ENCODE results near the gene GUCY2D. TPM values are rescaled to one million over a fixed set of nuclear protein-coding genes. Genes with fewer than 3 reads are reported as not detected.

GUCY2D gene
- total and polyA plus RNA-seq, 2 donors from 2014 or later = 0.19 to 0.24 TPM

DNA sequence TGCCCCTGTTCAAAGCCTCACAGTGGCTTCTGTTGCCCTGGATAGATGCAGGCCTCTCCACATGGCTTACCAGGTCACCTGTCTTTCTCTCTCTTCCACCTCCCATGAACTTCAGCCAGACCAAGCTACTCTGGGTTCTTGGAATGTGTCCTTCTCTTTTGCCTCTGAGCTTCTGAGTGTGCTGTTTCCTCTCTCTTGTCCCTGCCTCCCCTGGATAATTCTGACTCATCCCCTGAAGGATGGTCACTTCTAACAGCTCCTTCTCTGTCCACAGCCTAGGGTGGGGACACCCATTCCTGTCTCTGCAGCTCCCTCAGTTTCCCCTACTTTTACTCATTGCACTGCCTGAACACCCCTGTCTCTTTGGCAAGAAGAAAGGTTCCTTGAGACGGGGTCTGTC lies 2.9 kb downstream of the GUCY2D start:
- Histone ChIP-seq H3K4me3 (ENCODE audit: low read length in 3 of 3) (no peak overlapping the region), H3K9me3 (ENCODE audit: control insufficient read depth in 2 of 3, insufficient read depth in 1 of 3, low read length in 3 of 3) (no peaks in the 10 kb centered on the region), H3K27ac (ENCODE audit: low read depth in 2 of 2, low read length in 2 of 2) (no peak overlapping the region), H3K9ac (ENCODE audit: low read length in 3 of 3) (no peak overlapping the region), H3K36me3 (ENCODE audit: control insufficient read depth in 2 of 3, insufficient read depth in 3 of 3, low read length in 3 of 3) (no peaks in the 10 kb centered on the region), H3K27me3 (ENCODE audit: control insufficient read depth, insufficient read depth, low read length) (peaks cover 25% of the 10 kb centered on the region), H3K4me1 (ENCODE audit: control insufficient read depth in 2 of 3, insufficient read depth in 2 of 3, low read depth in 1 of 3, low read length in 3 of 3) (peaks cover 0 to 2% (median 0%) of the 10 kb centered on the region in 3 donors)
- intact Hi-C loops (cut with DNase I) = no loop called here
- TF ChIP-seq, protein P1, sequence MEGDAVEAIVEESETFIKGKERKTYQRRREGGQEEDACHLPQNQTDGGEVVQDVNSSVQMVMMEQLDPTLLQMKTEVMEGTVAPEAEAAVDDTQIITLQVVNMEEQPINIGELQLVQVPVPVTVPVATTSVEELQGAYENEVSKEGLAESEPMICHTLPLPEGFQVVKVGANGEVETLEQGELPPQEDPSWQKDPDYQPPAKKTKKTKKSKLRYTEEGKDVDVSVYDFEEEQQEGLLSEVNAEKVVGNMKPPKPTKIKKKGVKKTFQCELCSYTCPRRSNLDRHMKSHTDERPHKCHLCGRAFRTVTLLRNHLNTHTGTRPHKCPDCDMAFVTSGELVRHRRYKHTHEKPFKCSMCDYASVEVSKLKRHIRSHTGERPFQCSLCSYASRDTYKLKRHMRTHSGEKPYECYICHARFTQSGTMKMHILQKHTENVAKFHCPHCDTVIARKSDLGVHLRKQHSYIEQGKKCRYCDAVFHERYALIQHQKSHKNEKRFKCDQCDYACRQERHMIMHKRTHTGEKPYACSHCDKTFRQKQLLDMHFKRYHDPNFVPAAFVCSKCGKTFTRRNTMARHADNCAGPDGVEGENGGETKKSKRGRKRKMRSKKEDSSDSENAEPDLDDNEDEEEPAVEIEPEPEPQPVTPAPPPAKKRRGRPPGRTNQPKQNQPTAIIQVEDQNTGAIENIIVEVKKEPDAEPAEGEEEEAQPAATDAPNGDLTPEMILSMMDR (IDR thresholded peaks at IDR 0.05; ENCODE audit: borderline replicate concordance, extremely low read depth, insufficient read depth) = no peak
- no peak for FAIRE-seq
- peak in 1 of 5 donors; percentile 7 for DNase-seq

DNA sequence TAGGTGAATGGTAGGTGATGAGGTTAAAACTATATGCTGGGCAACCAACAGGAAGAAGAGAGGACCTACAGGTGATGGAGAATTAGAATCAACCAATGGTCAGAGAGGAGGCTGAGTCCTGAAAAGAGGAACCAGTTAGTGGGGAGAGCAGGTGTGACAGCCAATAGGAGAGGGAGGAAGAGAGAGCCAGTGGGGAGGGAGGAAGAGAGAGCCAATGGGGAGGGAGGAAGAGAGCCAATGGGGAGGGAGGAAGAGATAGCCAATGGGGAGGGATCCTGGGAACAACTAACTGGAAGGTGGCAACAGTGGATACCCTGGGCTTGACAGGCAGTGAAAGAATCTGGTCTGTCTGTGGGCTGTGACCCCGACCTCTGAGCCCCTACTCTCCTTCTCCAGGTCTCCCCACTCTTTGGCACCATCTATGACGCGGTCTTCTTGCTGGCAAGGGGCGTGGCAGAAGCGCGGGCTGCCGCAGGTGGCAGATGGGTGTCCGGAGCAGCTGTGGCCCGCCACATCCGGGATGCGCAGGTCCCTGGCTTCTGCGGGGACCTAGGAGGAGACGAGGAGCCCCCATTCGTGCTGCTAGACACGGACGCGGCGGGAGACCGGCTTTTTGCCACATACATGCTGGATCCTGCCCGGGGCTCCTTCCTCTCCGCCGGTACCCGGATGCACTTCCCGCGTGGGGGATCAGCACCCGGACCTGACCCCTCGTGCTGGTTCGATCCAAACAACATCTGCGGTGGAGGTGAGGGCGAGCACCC lies 3.7 kb downstream of the GUCY2D start:
- no peak overlapping the region for H3K27ac ChIP-seq (ENCODE audit: low read depth in 2 of 2, low read length in 2 of 2)
- DNase-seq = peak in 1 of 5 donors; percentile 61
- FAIRE-seq = no peak
- no peaks in the 10 kb centered on the region for H3K36me3 ChIP-seq (ENCODE audit: control insufficient read depth in 2 of 3, insufficient read depth in 3 of 3, low read length in 3 of 3)
- TF ChIP-seq, protein P1 (IDR thresholded peaks at IDR 0.05; ENCODE audit: borderline replicate concordance, extremely low read depth, insufficient read depth) = no peak
- no peak overlapping the region for H3K9ac ChIP-seq (ENCODE audit: low read length in 3 of 3)
- no peak overlapping the region for H3K4me3 ChIP-seq (ENCODE audit: low read length in 3 of 3)
- intact Hi-C loops (cut with DNase I) = no loop called here
- peaks cover 0 to 2% (median 0%) of the 10 kb centered on the region in 3 donors for H3K4me1 ChIP-seq (ENCODE audit: control insufficient read depth in 2 of 3, insufficient read depth in 2 of 3, low read depth in 1 of 3, low read length in 3 of 3)
- H3K27me3 ChIP-seq (ENCODE audit: control insufficient read depth, insufficient read depth, low read length) = peaks cover 21% of the 10 kb centered on the region
- H3K9me3 ChIP-seq (ENCODE audit: control insufficient read depth in 2 of 3, insufficient read depth in 1 of 3, low read length in 3 of 3) = no peaks in the 10 kb centered on the region

DNA sequence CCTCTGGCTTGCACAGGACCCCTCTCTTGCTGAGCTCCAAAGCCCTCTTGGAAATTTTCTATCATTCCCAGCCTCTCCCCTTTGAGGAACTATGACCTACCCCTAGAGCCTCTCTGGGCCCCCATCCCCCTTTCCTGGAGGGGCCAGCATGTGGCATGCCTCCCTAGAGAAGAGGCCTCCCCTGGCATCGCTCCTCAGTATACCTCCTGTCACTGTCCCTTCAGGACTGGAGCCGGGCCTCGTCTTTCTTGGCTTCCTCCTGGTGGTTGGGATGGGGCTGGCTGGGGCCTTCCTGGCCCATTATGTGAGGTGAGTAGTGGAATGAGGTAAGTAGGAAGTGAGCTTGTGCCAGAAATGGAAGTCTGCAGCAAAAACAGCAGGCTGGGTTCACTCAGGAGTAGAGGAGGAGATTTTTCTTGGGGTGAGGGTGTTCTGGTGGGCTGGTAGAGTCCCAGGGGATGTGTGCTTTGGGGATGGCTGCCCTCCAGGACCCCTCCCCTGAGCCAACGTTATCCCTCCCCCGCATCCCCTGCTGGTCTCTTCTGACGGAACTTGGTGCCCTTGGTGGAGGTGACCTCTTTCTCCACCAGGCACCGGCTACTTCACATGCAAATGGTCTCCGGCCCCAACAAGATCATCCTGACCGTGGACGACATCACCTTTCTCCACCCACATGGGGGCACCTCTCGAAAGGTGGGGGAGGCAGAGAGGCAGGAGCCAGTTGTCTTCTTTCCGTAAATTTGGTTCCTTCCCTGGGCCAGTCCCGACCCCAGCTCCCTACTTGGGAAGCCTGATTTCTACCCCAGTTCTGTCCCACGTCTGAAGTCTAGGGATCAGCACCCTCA lies 4.6 kb downstream of the GUCY2D start:
- Histone ChIP-seq H3K9me3 (ENCODE audit: control insufficient read depth in 2 of 3, insufficient read depth in 1 of 3, low read length in 3 of 3) (no peaks in the 10 kb centered on the region), H3K4me3 (ENCODE audit: low read length in 3 of 3) (no peak overlapping the region), H3K36me3 (ENCODE audit: control insufficient read depth in 2 of 3, insufficient read depth in 3 of 3, low read length in 3 of 3) (no peaks in the 10 kb centered on the region), H3K4me1 (ENCODE audit: control insufficient read depth in 2 of 3, insufficient read depth in 2 of 3, low read depth in 1 of 3, low read length in 3 of 3) (peaks cover 0 to 1% (median 0%) of the 10 kb centered on the region in 3 donors), H3K27me3 (ENCODE audit: control insufficient read depth, insufficient read depth, low read length) (peaks cover 15% of the 10 kb centered on the region), H3K9ac (ENCODE audit: low read length in 3 of 3) (no peak overlapping the region), H3K27ac (ENCODE audit: low read depth in 2 of 2, low read length in 2 of 2) (no peak overlapping the region)
- TF ChIP-seq, protein P1 (IDR thresholded peaks at IDR 0.05; ENCODE audit: borderline replicate concordance, extremely low read depth, insufficient read depth) = no peak
- DNase-seq = peak in 1 of 5 donors; percentile 51
- intact Hi-C loops (cut with DNase I) = no loop called here
- FAIRE-seq = no peak

Measured in kidney (tissue), 14 donors.